ENCODE measurements around the gene TBC1D10A. TPM values are rescaled to one million over a fixed set of nuclear protein-coding genes. Genes with fewer than 3 reads are reported as not detected.

The TBC1D10A gene
- total and polyA plus RNA-seq, 11 donors = 4.3 to 10.1 (median 7.1) TPM

GRCh38 chr22:30308518-30309230, 18.1 kb downstream of the TBC1D10A start:
- Histone ChIP-seq H3K4me1 (peaks cover 34 to 100% (median 91%) of the 10 kb centered on the region in 12 donors), H3K4me3 (no peak overlapping the region), H3K9me3 (no peaks in the 10 kb centered on the region), H3K27me3 (no peaks in the 10 kb centered on the region), H3K27ac (peak overlapping the region in 2 of 12 donors; percentile 81 to 84), H3K36me3 (peaks cover 0 to 7% (median 0%) of the 10 kb centered on the region in 9 donors)
- DNase-seq = peak in 2 of 5 donors; percentile 11 to 45
- no peak for ATAC-seq
- TF ChIP-seq CTCF (IDR thresholded peaks at IDR 0.05) (no peak), POLR2A (IDR thresholded peaks at IDR 0.05) (no peak)
- intact Hi-C loops (cut with DNase I) = no loop called here
- WGBS, 4 donors = 72 to 78% (median 76%) methylated on average over 5 of the region's 5 CpGs

GRCh38 chr22:30308093-30308492, 18.6 kb downstream of the TBC1D10A start:
- no peak for DNase-seq
- H3K4me3 ChIP-seq = no peak overlapping the region
- peaks cover 0 to 12% (median 0%) of the 10 kb centered on the region in 9 donors for H3K36me3 ChIP-seq
- intact Hi-C loops (cut with DNase I) = no loop called here
- H3K27ac ChIP-seq = peak overlapping the region in 3 of 12 donors; percentile 15 to 84 (median 81)
- TF ChIP-seq CTCF (IDR thresholded peaks at IDR 0.05) (no peak), POLR2A (IDR thresholded peaks at IDR 0.05) (no peak)
- ATAC-seq = no peak
- no peaks in the 10 kb centered on the region for H3K27me3 ChIP-seq
- WGBS, 4 donors = 83 to 88% (median 86%) methylated on average over 2 of the region's 2 CpGs
- peaks cover 34 to 100% (median 94%) of the 10 kb centered on the region in 12 donors for H3K4me1 ChIP-seq
- H3K9me3 ChIP-seq = no peaks in the 10 kb centered on the region

GRCh38 chr22:30307041-30307574, 19.6 kb downstream of the TBC1D10A start:
- ATAC-seq (no peak), DNase-seq (peak in 1 of 5 donors; percentile 25)
- Histone ChIP-seq H3K9me3 (no peaks in the 10 kb centered on the region), H3K27me3 (no peaks in the 10 kb centered on the region), H3K4me3 (no peak overlapping the region), H3K4me1 (peaks cover 33 to 100% (median 91%) of the 10 kb centered on the region in 12 donors), H3K36me3 (peaks cover 0 to 16% (median 0%) of the 10 kb centered on the region in 9 donors), H3K27ac (peak overlapping the region in 11 of 12 donors; percentile 56 to 95 (median 82))
- WGBS, 4 donors = 60 to 68% (median 62%) methylated on average over 4 of the region's 4 CpGs
- intact Hi-C loops (cut with DNase I) = no loop called here
- TF ChIP-seq POLR2A (IDR thresholded peaks at IDR 0.05) (no peak), CTCF (IDR thresholded peaks at IDR 0.05) (no peak)

GRCh38 chr22:30306627-30307011, 20.1 kb downstream of the TBC1D10A start:
- no peaks in the 10 kb centered on the region for H3K27me3 ChIP-seq
- peaks cover 0 to 19% (median 2%) of the 10 kb centered on the region in 9 donors for H3K36me3 ChIP-seq
- no peaks in the 10 kb centered on the region for H3K9me3 ChIP-seq
- DNase-seq (no peak), ATAC-seq (no peak)
- intact Hi-C loops (cut with DNase I) = no loop called here
- TF ChIP-seq CTCF (IDR thresholded peaks at IDR 0.05) (no peak), POLR2A (IDR thresholded peaks at IDR 0.05) (no peak)
- no peak overlapping the region for H3K4me3 ChIP-seq
- H3K27ac ChIP-seq = peak overlapping the region in 11 of 12 donors; percentile 56 to 95 (median 82)
- WGBS, 4 donors = 87 to 100% (median 94%) methylated on average over 1 of the region's 1 CpG
- H3K4me1 ChIP-seq = peaks cover 32 to 100% (median 91%) of the 10 kb centered on the region in 12 donors
